ENCODE measurements around the gene TM9SF4.

The TM9SF4 gene

GRCh38 chr20:32109392-32110172 lies at the start of gene TM9SF4:
TSS of gene TM9SF4 (plus strand) at chr20:32109714. CDS start at chr20:32109741, 27 bp downstream.
- peak; percentile 95 for DNase-seq (ENCODE audit: low spot score)

- peak; percentile 11 for DNase-seq (ENCODE audit: low spot score)
These were observed 46.7 kb upstream of the TM9SF4 start for GRCh38 chr20:32062776-32063170.

GRCh38 chr20:32063695-32064094 lies 45.8 kb upstream of the TM9SF4 start:
- no peak for DNase-seq (ENCODE audit: low spot score)

GRCh38 chr20:32064667-32065066 lies 44.8 kb upstream of the TM9SF4 start:
- no peak for DNase-seq (ENCODE audit: low spot score)

- DNase-seq (ENCODE audit: low spot score), result no peak
These were observed 42.2 kb upstream of the TM9SF4 start for GRCh38 chr20:32067234-32067821.

GRCh38 chr20:32068174-32068573 lies 41.3 kb upstream of the TM9SF4 start:
- DNase-seq (ENCODE audit: low spot score), result no peak

GRCh38 chr20:32069711-32070110 lies 39.8 kb upstream of the TM9SF4 start:
- DNase-seq (ENCODE audit: low spot score), result no peak

- no peak for DNase-seq (ENCODE audit: low spot score)
These were observed 39.2 kb upstream of the TM9SF4 start for GRCh38 chr20:32070282-32070681.

GRCh38 chr20:32070690-32071213 lies 38.8 kb upstream of the TM9SF4 start:
- no peak for DNase-seq (ENCODE audit: low spot score)

- no peak for DNase-seq (ENCODE audit: low spot score)
These were observed 37.9 kb upstream of the TM9SF4 start for GRCh38 chr20:32071395-32072167.

GRCh38 chr20:32072168-32072750 lies 37.3 kb upstream of the TM9SF4 start:
- DNase-seq (ENCODE audit: low spot score), result no peak

- no peak for DNase-seq (ENCODE audit: low spot score)
These were observed 34.0 kb upstream of the TM9SF4 start for GRCh38 chr20:32075534-32075933.

- no peak for DNase-seq (ENCODE audit: low spot score)
These were observed 32.3 kb upstream of the TM9SF4 start for GRCh38 chr20:32077190-32077589.

GRCh38 chr20:32078322-32078721 lies 31.2 kb upstream of the TM9SF4 start:
- no peak for DNase-seq (ENCODE audit: low spot score)

GRCh38 chr20:32078791-32079190 lies 30.7 kb upstream of the TM9SF4 start:
- DNase-seq (ENCODE audit: low spot score), result no peak

GRCh38 chr20:32079655-32080109 lies 29.8 kb upstream of the TM9SF4 start:
- DNase-seq (ENCODE audit: low spot score), result no peak

GRCh38 chr20:32080783-32081182 lies 28.7 kb upstream of the TM9SF4 start:
- no peak for DNase-seq (ENCODE audit: low spot score)

- DNase-seq (ENCODE audit: low spot score), result no peak
These were observed 26.0 kb upstream of the TM9SF4 start for GRCh38 chr20:32083469-32083868.

GRCh38 chr20:32087070-32087469 lies 22.4 kb upstream of the TM9SF4 start:
- DNase-seq (ENCODE audit: low spot score), result no peak

GRCh38 chr20:32088759-32089158 lies 20.8 kb upstream of the TM9SF4 start:
- no peak for DNase-seq (ENCODE audit: low spot score)

- no peak for DNase-seq (ENCODE audit: low spot score)
These were observed 19.7 kb upstream of the TM9SF4 start for GRCh38 chr20:32089637-32090362.

Measured in CD4-positive, alpha-beta T cell treated with Interleukin-2 at 100 ng/mL for 4 hours (primary cell).